Keratinocyte (primary cell): ENCODE results near the gene LRP1B. TPM values are rescaled to one million over a fixed set of nuclear protein-coding genes. Genes with fewer than 3 reads are reported as not detected.

Experiments
- DNase-seq: peaks from one replicate; pipeline ENCODE4 v3.0.0-alpha.2; 2011; ENCODE audit warnings: low read depth, missing footprints, low spot score
- FAIRE-seq: peaks from 2 replicates; lab custom pipeline; 2011; peaks lifted over from hg19 to GRCh38; lab: Jason Lieb, UNC
- H2AFZ ChIP-seq: 2 replicates; pipeline ENCODE4 v1.6.0; 2012; ENCODE audit warnings: low read length, control low read depth, inconsistent platforms; ENCODE audit not compliant: control insufficient read depth
- H3K27ac ChIP-seq: 2 replicates; pipeline ENCODE4 v1.5.1; 2011; ENCODE audit warnings: low read length; ENCODE audit not compliant: control insufficient read depth, insufficient read depth
- H3K27me3 ChIP-seq: 3 replicates; pipeline ENCODE4 v1.6.0; 2011; ENCODE audit warnings: low read length; ENCODE audit not compliant: control insufficient read depth, insufficient read depth; ENCODE audit errors: extremely low read depth
- H3K36me3 ChIP-seq, 2 experiments: 2 replicates in 1 of 2; 3 replicates in 1 of 2; pipeline ENCODE4 v1.5.1; 2011; ENCODE audit warnings: low read length in 2 of 2, mild to moderate bottlenecking in 1 of 2; ENCODE audit not compliant: control insufficient read depth in 2 of 2, insufficient read depth in 2 of 2; ENCODE audit errors: extremely low read depth in 1 of 2
- H3K4me1 ChIP-seq: 3 replicates; pipeline ENCODE4 v1.5.1; 2011; ENCODE audit warnings: low read length; ENCODE audit not compliant: control insufficient read depth, insufficient read depth; ENCODE audit errors: extremely low read depth
- H3K4me2 ChIP-seq: 3 replicates; pipeline ENCODE4 v1.6.0; 2011; ENCODE audit warnings: low read depth, low read length; ENCODE audit not compliant: control insufficient read depth, insufficient read depth; ENCODE audit errors: extremely low read depth
- H3K4me3 ChIP-seq, 3 experiments: fragments of 200-600 bp in 1 of 3; sonication (generic) in 1 of 3; 2 replicates in 2 of 3; 3 replicates in 1 of 3; pipeline ENCODE4 v1.5.1; 2011 to 2016; ENCODE audit warnings: low read length in 3 of 3, mild to moderate bottlenecking in 3 of 3, control low read depth in 2 of 3, inconsistent platforms in 1 of 3, low read depth in 1 of 3, mixed read lengths in 1 of 3, mixed run types in 1 of 3, moderate library complexity in 1 of 3; ENCODE audit not compliant: control insufficient read depth in 2 of 3, insufficient read depth in 2 of 3; ENCODE audit errors: extremely low read depth in 1 of 3
- H3K79me2 ChIP-seq: 2 replicates; pipeline ENCODE4 v1.6.0; 2012; ENCODE audit warnings: low read length; ENCODE audit not compliant: control insufficient read depth, insufficient read depth
- H3K9ac ChIP-seq: 3 replicates; pipeline ENCODE4 v1.6.0; 2011; ENCODE audit warnings: low read length; ENCODE audit not compliant: control insufficient read depth, insufficient read depth; ENCODE audit errors: extremely low read depth
- H3K9me1 ChIP-seq: 3 replicates; pipeline ENCODE4 v1.6.0; 2011; ENCODE audit warnings: low read length; ENCODE audit not compliant: control insufficient read depth, insufficient read depth; ENCODE audit errors: extremely low read depth
- H3K9me3 ChIP-seq: 2 replicates; pipeline ENCODE4 v1.5.1; 2012; ENCODE audit warnings: low read depth, low read length; ENCODE audit not compliant: control insufficient read depth
- H4K20me1 ChIP-seq: 3 replicates; pipeline ENCODE4 v1.6.0; 2011; ENCODE audit warnings: low read length; ENCODE audit not compliant: control insufficient read depth, insufficient read depth; ENCODE audit errors: extremely low read depth
- EZH2 ChIP-seq: IDR thresholded peaks from one replicate; pipeline ENCODE4 v1.6.1; 2012; ENCODE audit warnings: inconsistent platforms, mild to moderate bottlenecking, low read length, moderate library complexity
- dilution Hi-C: fragments of 300-500 bp; cut with MboI; formaldehyde crosslinking; loops from one replicate; pipeline ENCODE4 v1.7.0; 2020; ENCODE audit warnings: low sequenced_read_pairs; ENCODE audit not compliant: extremely low pct_ligation_motif_present
- polyA plus RNA-seq, 5 experiments: library from polyadenylated mRNA; depleted of rRNA in 3 of 5; stranded (reverse) in 3 of 5; stranded (forward) in 1 of 5; unstranded in 1 of 5; fragments of >200 nt; gene quantifications; 1 replicate in 1 of 5; 2 replicates in 3 of 5; 3 replicates in 1 of 5; pipeline versions ENCODE4 v1.2.1 to v1.2.3, GENCODE V29; 2011 to 2012; ENCODE audit warnings: missing spikeins in 2 of 5, low read depth in 1 of 5, low replicate concordance in 1 of 5
- TF ChIP-seq, protein P1 (sequence below), 3 experiments: IDR thresholded peaks in 1 of 3; conservative IDR thresholded peaks in 1 of 3; optimal IDR thresholded peaks in 1 of 3; 2 replicates in 2 of 3; 3 replicates in 1 of 3; pipeline versions ENCODE3 to v1.5.1; 2011; ENCODE audit warnings: low read length in 3 of 3, mild to moderate bottlenecking in 3 of 3, moderate library complexity in 2 of 3, control low read depth in 1 of 3, inconsistent platforms in 1 of 3; ENCODE audit not compliant: insufficient read depth in 2 of 3; ENCODE audit errors: extremely low read depth in 1 of 3

LRP1B gene
- polyA plus RNA-seq, 1 donor (not counting 4 experiments of a cell fraction or from before 2014, with no cell fraction given), result not detected

DNA sequence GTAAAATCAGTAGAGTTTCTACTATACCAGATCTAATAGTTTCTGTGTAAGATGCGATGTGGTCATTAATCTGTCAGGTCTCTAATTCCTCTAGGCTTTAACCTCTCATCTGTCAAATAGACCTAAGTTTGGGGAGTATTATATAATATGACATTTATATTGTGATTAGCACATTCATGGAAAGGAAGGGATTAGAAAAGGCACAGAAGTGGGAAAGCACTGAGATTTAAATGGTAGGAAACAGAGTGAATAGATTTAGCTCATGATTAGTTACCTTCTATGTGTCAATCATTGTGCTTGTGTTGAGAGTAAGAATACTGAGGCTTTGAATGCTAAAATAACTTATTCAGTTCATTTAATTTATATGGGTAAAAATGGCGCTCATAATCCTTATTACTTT is 118.0 kb downstream of the LRP1B start:
- dilution Hi-C loops, result no loop called here
- no peak overlapping the region for H3K27ac ChIP-seq
- FAIRE-seq (no peak), DNase-seq (no peak)
- no peaks in the 10 kb centered on the region for H3K4me1 ChIP-seq
- no peaks in the 10 kb centered on the region for H3K9me3 ChIP-seq
- H3K36me3 ChIP-seq, result no peaks in the 10 kb centered on the region
- H2AFZ ChIP-seq, result no peak overlapping the region
- no peaks in the 10 kb centered on the region for H3K79me2 ChIP-seq
- TF ChIP-seq EZH2, result no peak
- TF ChIP-seq, protein P1, sequence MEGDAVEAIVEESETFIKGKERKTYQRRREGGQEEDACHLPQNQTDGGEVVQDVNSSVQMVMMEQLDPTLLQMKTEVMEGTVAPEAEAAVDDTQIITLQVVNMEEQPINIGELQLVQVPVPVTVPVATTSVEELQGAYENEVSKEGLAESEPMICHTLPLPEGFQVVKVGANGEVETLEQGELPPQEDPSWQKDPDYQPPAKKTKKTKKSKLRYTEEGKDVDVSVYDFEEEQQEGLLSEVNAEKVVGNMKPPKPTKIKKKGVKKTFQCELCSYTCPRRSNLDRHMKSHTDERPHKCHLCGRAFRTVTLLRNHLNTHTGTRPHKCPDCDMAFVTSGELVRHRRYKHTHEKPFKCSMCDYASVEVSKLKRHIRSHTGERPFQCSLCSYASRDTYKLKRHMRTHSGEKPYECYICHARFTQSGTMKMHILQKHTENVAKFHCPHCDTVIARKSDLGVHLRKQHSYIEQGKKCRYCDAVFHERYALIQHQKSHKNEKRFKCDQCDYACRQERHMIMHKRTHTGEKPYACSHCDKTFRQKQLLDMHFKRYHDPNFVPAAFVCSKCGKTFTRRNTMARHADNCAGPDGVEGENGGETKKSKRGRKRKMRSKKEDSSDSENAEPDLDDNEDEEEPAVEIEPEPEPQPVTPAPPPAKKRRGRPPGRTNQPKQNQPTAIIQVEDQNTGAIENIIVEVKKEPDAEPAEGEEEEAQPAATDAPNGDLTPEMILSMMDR (optimal IDR thresholded peaks at IDR 0.05 in 1 of 3, IDR thresholded peaks at IDR 0.05 in 1 of 3, conservative IDR thresholded peaks at IDR 0.05 in 1 of 3; ENCODE audit: extremely low read depth in 1 of 3, insufficient read depth in 2 of 3, low read length in 3 of 3), result no peak
- H3K4me2 ChIP-seq, result no peak overlapping the region
- H3K9me1 ChIP-seq, result no peaks in the 10 kb centered on the region
- no peaks in the 10 kb centered on the region for H3K27me3 ChIP-seq
- H4K20me1 ChIP-seq, result no peaks in the 10 kb centered on the region
- no peak overlapping the region for H3K4me3 ChIP-seq
- H3K9ac ChIP-seq, result no peak overlapping the region

DNA sequence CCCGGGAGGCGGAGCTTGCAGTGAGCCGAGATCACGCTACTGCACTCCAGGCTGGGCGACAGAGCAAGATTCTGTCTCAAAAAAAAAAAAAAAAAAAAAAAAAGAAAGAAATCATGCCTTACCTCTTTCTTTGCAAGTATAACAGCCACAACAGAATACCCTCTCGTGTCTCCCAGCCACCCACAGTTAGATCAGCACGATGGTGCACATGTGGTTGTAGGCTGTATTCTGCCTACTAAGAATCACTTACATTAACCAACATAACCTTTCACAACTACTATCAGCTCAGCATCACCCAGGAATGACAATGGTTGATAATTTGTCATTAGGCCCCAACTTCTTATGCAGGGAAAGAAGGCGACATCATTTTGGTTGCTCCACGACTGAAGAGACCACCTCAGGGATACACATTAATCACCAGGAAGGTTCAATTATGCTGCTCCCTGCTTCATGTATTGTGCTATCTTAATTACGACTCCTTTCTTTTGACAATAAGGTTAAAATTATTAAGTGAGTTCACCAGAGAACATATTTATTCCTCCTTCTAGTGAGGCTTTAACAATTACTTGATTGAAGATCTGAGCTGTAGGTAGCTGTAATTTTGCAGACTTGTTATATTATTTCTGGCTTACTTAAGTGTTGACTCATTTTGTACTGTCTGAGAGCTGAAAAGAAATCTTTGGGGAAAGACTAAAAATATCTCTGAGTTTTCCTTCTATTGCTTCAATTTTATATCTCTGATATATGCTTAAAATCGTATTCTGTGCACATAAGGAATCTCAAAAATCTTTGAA is 120.1 kb downstream of the LRP1B start:
- H3K9me3 ChIP-seq, result no peaks in the 10 kb centered on the region
- no peak for DNase-seq
- no peaks in the 10 kb centered on the region for H3K27me3 ChIP-seq
- no peaks in the 10 kb centered on the region for H3K4me1 ChIP-seq
- dilution Hi-C loops, result no loop called here
- no peaks in the 10 kb centered on the region for H3K36me3 ChIP-seq
- H3K4me2 ChIP-seq, result no peak overlapping the region
- no peaks in the 10 kb centered on the region for H3K9me1 ChIP-seq
- H2AFZ ChIP-seq, result no peak overlapping the region
- H3K27ac ChIP-seq, result no peak overlapping the region
- no peak overlapping the region for H3K4me3 ChIP-seq
- no peak overlapping the region for H3K9ac ChIP-seq
- H3K79me2 ChIP-seq, result no peaks in the 10 kb centered on the region
- H4K20me1 ChIP-seq, result no peaks in the 10 kb centered on the region
- no peak for FAIRE-seq
- TF ChIP-seq, protein P1 (optimal IDR thresholded peaks at IDR 0.05 in 1 of 3, IDR thresholded peaks at IDR 0.05 in 1 of 3, conservative IDR thresholded peaks at IDR 0.05 in 1 of 3; ENCODE audit: extremely low read depth in 1 of 3, insufficient read depth in 2 of 3, low read length in 3 of 3), result no peak
- TF ChIP-seq EZH2, result no peak
